K562 (cell line): Measurements from ENCODE around the gene NLRP6. TPM values are rescaled to one million over a fixed set of nuclear protein-coding genes. Genes with fewer than 3 reads are reported as not detected.
A peak's percentile ranks its signal among the peaks of the same experiment; 100 is the strongest.

Experiments
- ELF4 ChIP-seq: fragments of 450-650 bp; formaldehyde crosslinking; IDR thresholded peaks from 2 replicates; pipeline ENCODE4 v1.4.0; 2022; ENCODE audit warnings: missing genetic modification characterization
- KAT8 ChIP-seq: fragments of 450-650 bp; IDR thresholded peaks from 2 replicates; pipeline ENCODE4 v1.6.1; 2016; ENCODE audit warnings: low read depth, mild to moderate bottlenecking
- KDM5B ChIP-seq: fragments of 200-600 bp; sonication (generic); IDR thresholded peaks from 2 replicates; pipeline ENCODE4 v1.6.1; 2012; ENCODE audit warnings: low read depth, mild to moderate bottlenecking, moderate library complexity, low read length, control low read depth, inconsistent platforms; ENCODE audit not compliant: insufficient replicate concordance
- MCM7 ChIP-seq, 2 experiments: fragments of 450-650 bp; IDR thresholded peaks; 2 replicates each; pipeline ENCODE4 v1.6.1; 2016 to 2018
- NR1H2 ChIP-seq: sonication (generic); formaldehyde crosslinking; IDR thresholded peaks from 2 replicates; pipeline ENCODE4 v1.4.0; 2020; ENCODE audit warnings: mild to moderate bottlenecking, missing genetic modification reagents
- PML ChIP-seq: IDR thresholded peaks from 2 replicates; pipeline ENCODE4 v1.6.1; 2012; ENCODE audit warnings: low read length, inconsistent platforms
- POLR2G ChIP-seq: fragments of 200-400 bp; formaldehyde crosslinking; IDR thresholded peaks from 2 replicates; pipeline ENCODE4 v1.6.1; 2017; ENCODE audit warnings: low read depth, mild to moderate bottlenecking, antibody characterized with exemption, low read length, moderate library complexity
- RERE ChIP-seq: sonication (generic); formaldehyde crosslinking; IDR thresholded peaks from 2 replicates; pipeline ENCODE4 v1.8.0; 2023; ENCODE audit warnings: missing genetic modification reagents, mild to moderate bottlenecking, borderline replicate concordance
- RFX1 ChIP-seq: fragments of 450-650 bp; IDR thresholded peaks from 2 replicates; pipeline ENCODE4 v1.6.1; 2016; ENCODE audit warnings: mild to moderate bottlenecking, moderate library complexity
- SAFB2 ChIP-seq: fragments of 200-400 bp; formaldehyde crosslinking; IDR thresholded peaks from 2 replicates; pipeline ENCODE4 v1.6.1; 2018; ENCODE audit warnings: borderline replicate concordance, low read length, low read depth, moderate library complexity; ENCODE audit not compliant: severe bottlenecking
- TAF15 ChIP-seq: fragments of 200-400 bp; formaldehyde crosslinking; IDR thresholded peaks from 2 replicates; pipeline ENCODE4 v1.6.1; 2017; ENCODE audit warnings: mild to moderate bottlenecking, low read depth, low read length, moderate library complexity
- TCF3 ChIP-seq: sonication (generic); formaldehyde crosslinking; IDR thresholded peaks from 2 replicates; pipeline ENCODE4 v1.4.0; 2020; ENCODE audit warnings: mild to moderate bottlenecking, missing genetic modification reagents
- ZBTB1 ChIP-seq: sonication (generic); formaldehyde crosslinking; IDR thresholded peaks from 2 replicates; pipeline ENCODE4 v1.8.1; 2023; ENCODE audit warnings: missing genetic modification reagents, low read depth, mild to moderate bottlenecking, borderline replicate concordance
- ZNF263 ChIP-seq: sonication (generic); formaldehyde crosslinking; IDR thresholded peaks from 2 replicates; pipeline ENCODE4 v1.8.0; 2022; ENCODE audit warnings: mild to moderate bottlenecking, missing genetic modification reagents, borderline replicate concordance
- ZNF592 ChIP-seq: fragments of 450-650 bp; IDR thresholded peaks from 2 replicates; pipeline ENCODE4 v1.6.1; 2017; ENCODE audit warnings: antibody characterized with exemption, mild to moderate bottlenecking
- polyA plus RNA-seq, 8 experiments: library from polyadenylated mRNA; depleted of rRNA in 4 of 8; stranded (reverse) in 5 of 8; unstranded in 3 of 8; fragments of >200 nt; fragmentation: Nextera tagmentation in 2 of 8; fragmentation: Illumina TruSeq in 1 of 8; extraction: Ambion mirVana in 2 of 8; extraction: Trizol in 1 of 8; gene quantifications; 2 replicates each; pipeline versions ENCODE4 v1.2.1 to v1.2.3, GENCODE V29; 2011 to 2014; ENCODE audit warnings: inconsistent platforms in 1 of 8, missing spikeins in 1 of 8
- total RNA-seq, 7 experiments: library from RNA; depleted of rRNA in 6 of 7; stranded (reverse); fragments of >200 nt in 6 of 7; fragmentation: Illumina TruSeq in 2 of 7; extraction: Trizol in 2 of 7; gene quantifications; 2 replicates each; pipeline versions ENCODE4 v1.2.1 to v1.2.3, GENCODE V29; 2011 to 2021; ENCODE audit warnings: low replicate concordance in 1 of 7
- TF ChIP-seq, protein P1 (sequence below): fragments of 150-350 bp; conservative IDR thresholded peaks from 2 replicates; pipeline ENCODE4 v1.6.1; 2014; ENCODE audit warnings: low read length

The NLRP6 gene
- total and polyA plus RNA-seq, 9 of the 15 experiments (the other 6 are each of a cell fraction or from before 2014, with no cell fraction given), result 0.03 to 0.18 (median 0.15) TPM; not detected in 5

DNA sequence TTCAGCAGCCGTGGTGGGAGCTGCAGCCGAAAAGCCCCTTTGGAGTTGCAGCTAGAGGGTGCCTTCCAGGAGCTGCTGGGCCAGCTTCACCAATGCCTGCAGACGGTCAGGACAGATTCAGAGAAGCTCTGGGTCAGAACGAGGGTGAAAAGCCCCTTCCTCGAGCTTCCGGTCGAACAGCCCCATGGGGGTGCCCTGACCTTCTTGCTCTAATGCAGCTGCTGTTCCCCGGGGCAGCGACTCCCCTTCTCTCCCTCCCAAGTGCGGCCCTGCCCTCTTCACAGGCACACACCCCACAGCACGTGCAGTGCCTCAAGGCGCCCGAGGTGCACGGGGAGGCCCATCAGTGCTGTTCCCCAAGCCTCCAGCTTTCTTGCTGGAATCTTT lies 52.1 kb downstream of the NLRP6 start (continued):
- TF ChIP-seq, protein P1, sequence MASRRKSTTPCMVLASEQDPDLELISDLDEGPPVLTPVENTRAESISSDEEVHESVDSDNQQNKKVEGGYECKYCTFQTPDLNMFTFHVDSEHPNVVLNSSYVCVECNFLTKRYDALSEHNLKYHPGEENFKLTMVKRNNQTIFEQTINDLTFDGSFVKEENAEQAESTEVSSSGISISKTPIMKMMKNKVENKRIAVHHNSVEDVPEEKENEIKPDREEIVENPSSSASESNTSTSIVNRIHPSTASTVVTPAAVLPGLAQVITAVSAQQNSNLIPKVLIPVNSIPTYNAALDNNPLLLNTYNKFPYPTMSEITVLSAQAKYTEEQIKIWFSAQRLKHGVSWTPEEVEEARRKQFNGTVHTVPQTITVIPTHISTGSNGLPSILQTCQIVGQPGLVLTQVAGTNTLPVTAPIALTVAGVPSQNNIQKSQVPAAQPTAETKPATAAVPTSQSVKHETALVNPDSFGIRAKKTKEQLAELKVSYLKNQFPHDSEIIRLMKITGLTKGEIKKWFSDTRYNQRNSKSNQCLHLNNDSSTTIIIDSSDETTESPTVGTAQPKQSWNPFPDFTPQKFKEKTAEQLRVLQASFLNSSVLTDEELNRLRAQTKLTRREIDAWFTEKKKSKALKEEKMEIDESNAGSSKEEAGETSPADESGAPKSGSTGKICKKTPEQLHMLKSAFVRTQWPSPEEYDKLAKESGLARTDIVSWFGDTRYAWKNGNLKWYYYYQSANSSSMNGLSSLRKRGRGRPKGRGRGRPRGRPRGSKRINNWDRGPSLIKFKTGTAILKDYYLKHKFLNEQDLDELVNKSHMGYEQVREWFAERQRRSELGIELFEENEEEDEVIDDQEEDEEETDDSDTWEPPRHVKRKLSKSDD, result no peak
- TF ChIP-seq ELF4 (CRISPR knock-in tag) (no peak), KAT8 (no peak), KDM5B (peak; percentile 15), TCF3 (CRISPR knock-in tag) (no peak), POLR2G (peak; percentile 58), TAF15 (no peak), ZNF592 (peak; percentile 47), ZNF263 (CRISPR knock-in tag) (no peak), SAFB2 (no peak), MCM7 (IDR thresholded peaks at IDR 0.05) (no peak), RFX1 (no peak), ZBTB1 (CRISPR knock-in tag) (no peak), NR1H2 (no peak), PML (no peak), RERE (no peak)
